Upper lobe of right lung (tissue), 1 donor: ENCODE data around the gene MYO7B. TPM values are rescaled to one million over a fixed set of nuclear protein-coding genes. Genes with fewer than 3 reads are reported as not detected.

Experiments used
- ATAC-seq: fragments of 200-7000 bp; cut with Tn5 transposase; one replicate; pipeline ENCODE4 v1.9.1; 2020; ENCODE audit warnings: mild to moderate bottlenecking, moderate library complexity
- DNase-seq: peaks from one replicate; pipeline ENCODE4 v3.0.0-alpha.2; 2020
- H3K27ac ChIP-seq: fragments of 200-600 bp; one replicate; pipeline ENCODE4 v1.8.0; 2022
- H3K27me3 ChIP-seq: fragments of 200-600 bp; one replicate; pipeline ENCODE4 v1.8.0; 2022; ENCODE audit warnings: mild to moderate bottlenecking
- H3K36me3 ChIP-seq: fragments of 200-600 bp; one replicate; pipeline ENCODE4 v1.8.0; 2022
- H3K4me1 ChIP-seq: fragments of 200-600 bp; one replicate; pipeline ENCODE4 v1.8.0; 2022
- H3K4me3 ChIP-seq: fragments of 200-600 bp; one replicate; pipeline ENCODE4 v1.8.0; 2022; ENCODE audit warnings: mild to moderate bottlenecking
- H3K9me3 ChIP-seq: fragments of 200-600 bp; one replicate; pipeline ENCODE4 v1.8.0; 2022
- CTCF ChIP-seq: fragments of 200-600 bp; IDR thresholded peaks from one replicate; pipeline ENCODE4 v1.8.0; 2022; ENCODE audit warnings: antibody characterized with exemption
- intact Hi-C: fragments of 100-400 bp; cut with DNase I; formaldehyde crosslinking; loops from one replicate; pipeline ENCODE4 v1.11.0; 2022
- long read RNA-seq: library from polyadenylated mRNA; unstranded; transcript quantifications from one replicate; pipeline ENCODE4 v2.0.0, GENCODE V29; 2021
- total RNA-seq: library from RNA; stranded (reverse); fragmentation: NEBNext Ultra II Directional; extraction: Animal tissue kit (Norgen Biotek cat#: 25700); gene quantifications from one replicate; pipeline ENCODE4 v1.2.1, GENCODE V29; 2021
- donor health status: DM: no; HTN: yes; CAD: no; lungs with severe emphysema.

Gene MYO7B
- total RNA-seq, result 2.2 TPM
- long read RNA-seq, partial matches to known transcripts, result 4 of 7 reads
- long read RNA-seq, other reads (novel, unspliced or antisense), result 3 of 7 reads

DNA sequence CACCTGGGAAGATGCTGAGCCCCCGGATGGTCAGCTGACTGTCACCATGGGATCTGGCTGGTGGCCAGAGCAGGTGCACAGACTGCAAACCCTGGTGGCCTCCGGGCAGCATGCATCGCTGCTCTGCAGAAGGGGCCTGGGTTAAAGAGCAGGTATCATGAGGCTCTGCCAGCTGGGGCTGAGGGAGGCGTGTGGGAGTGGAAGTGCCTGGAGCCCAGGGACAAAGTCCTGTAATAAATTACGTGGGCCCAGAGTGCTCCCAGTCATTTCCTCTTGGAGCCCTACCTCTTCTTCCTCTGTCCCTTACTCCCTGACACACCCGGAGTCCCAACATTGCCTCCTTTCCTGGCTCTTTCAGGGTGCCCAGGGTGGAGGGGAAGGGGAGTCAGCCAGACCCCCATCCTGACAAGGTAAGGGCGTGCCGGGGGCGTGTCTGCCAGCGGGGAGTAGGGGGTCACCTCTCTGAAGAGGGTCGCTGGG, at the start of gene MYO7B:
MYO7B (plus strand) TSS at position 262 of the 480 bp plus-strand sequence. CDS start 24,040 bp downstream, outside the sequence.
- no peak for DNase-seq
- ATAC-seq, result peak; percentile 13

DNA sequence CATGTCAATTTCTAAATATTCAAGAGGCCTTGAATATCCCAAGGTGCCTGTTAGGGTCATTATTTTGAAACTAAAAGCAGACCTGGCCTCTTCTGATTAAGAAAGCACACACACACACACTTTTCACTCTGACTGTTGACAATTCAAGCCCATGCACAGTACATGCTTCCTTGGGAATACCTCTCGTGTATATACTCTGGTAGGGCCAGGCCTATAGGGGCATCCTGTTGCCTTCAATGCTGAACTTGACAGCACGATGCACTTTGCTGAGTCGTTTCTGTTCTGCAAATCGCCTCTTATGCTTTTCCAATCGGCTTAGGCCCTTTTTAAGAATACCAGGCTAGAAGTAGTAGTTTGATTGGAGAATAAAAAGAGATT, 49.8 kb upstream of the MYO7B start:
- no peaks in the 10 kb centered on the region for H3K9me3 ChIP-seq
- TF ChIP-seq CTCF, result no peak
- peaks cover 96% of the 10 kb centered on the region for H3K36me3 ChIP-seq
- H3K27me3 ChIP-seq, result no peaks in the 10 kb centered on the region
- DNase-seq, result no peak
- no peak for ATAC-seq
- no peak overlapping the region for H3K27ac ChIP-seq
- H3K4me1 ChIP-seq, result no peaks in the 10 kb centered on the region
- intact Hi-C loops, result loop anchor here (10.0 kb wide), 1 partner anchor 161 kb away; no protein-coding TSS in a partner anchor
- no peak overlapping the region for H3K4me3 ChIP-seq

More for the DNA sequence above, at the start of gene MYO7B:
- TF ChIP-seq CTCF, result no peak
- intact Hi-C loops, result no loop called here
- H3K27ac ChIP-seq, result no peak within 1 kb of the TSS
- no peaks in the 10 kb centered on the region for H3K36me3 ChIP-seq
- H3K4me3 ChIP-seq, result no peak within 1 kb of the TSS
- no peaks in the 10 kb centered on the region for H3K9me3 ChIP-seq
- no peaks in the 10 kb centered on the region for H3K4me1 ChIP-seq
- H3K27me3 ChIP-seq, result no peaks in the 10 kb centered on the region

DNA sequence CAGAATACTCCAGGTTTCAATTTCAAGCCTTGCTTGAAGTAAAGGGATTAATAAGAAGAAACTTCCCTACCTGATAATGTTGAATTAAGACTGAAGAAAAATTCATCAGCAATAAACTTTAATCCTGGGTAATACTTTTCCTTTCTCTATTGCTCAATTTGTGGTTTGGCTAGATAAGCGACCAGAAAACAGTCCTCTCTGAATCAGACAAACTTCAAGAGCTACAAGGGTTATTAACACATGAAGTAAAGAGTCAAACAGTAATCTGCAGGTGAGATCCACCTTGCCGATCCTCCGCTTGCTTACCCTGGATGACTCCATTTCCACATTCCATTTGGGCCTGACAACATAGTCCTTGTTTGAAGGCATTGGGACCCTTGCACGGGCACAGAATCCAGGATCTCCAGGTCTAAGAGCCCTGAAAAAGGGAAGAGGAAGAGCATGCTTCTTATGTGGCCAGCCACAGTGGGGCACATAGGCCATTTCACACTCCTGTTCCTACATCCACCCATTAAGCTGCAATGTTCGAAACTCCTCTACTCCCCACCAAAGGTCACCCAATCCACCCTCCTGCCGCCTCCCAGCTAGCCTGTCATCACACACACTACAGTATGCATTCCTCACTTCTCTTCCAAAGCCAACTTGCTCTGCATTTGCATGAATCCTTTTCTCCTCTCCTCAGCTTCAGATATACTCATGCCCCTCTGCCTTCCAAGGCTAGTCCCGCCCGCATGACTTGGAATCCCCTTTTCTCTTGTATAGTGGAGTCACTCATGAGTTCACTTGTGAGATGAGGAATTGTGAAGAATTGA, 49.0 kb upstream of the MYO7B start:
- ATAC-seq (peak; percentile 72), DNase-seq (no peak)
- Histone ChIP-seq H3K4me3 (no peak overlapping the region), H3K27me3 (no peaks in the 10 kb centered on the region), H3K27ac (no peak overlapping the region), H3K4me1 (no peaks in the 10 kb centered on the region), H3K36me3 (peaks cover 96% of the 10 kb centered on the region), H3K9me3 (no peaks in the 10 kb centered on the region)
- intact Hi-C loops, result loop anchor here (10.0 kb wide), 1 partner anchor 162 kb away; no protein-coding TSS in a partner anchor
- no peak for TF ChIP-seq CTCF

- no peak for TF ChIP-seq CTCF
- Histone ChIP-seq H3K4me1 (no peaks in the 10 kb centered on the region), H3K4me3 (no peak overlapping the region), H3K9me3 (no peaks in the 10 kb centered on the region), H3K27me3 (no peaks in the 10 kb centered on the region), H3K27ac (no peak overlapping the region), H3K36me3 (peaks cover 100% of the 10 kb centered on the region)
- ATAC-seq (no peak), DNase-seq (no peak)
- intact Hi-C loops, result no loop called here
Observed at GRCh38 chr2:127490283-127490682, 45.2 kb upstream of the MYO7B start.

- no peak for ATAC-seq
- Histone ChIP-seq H3K9me3 (no peaks in the 10 kb centered on the region), H3K4me1 (no peaks in the 10 kb centered on the region), H3K4me3 (no peak overlapping the region), H3K36me3 (peaks cover 94% of the 10 kb centered on the region), H3K27ac (no peak overlapping the region), H3K27me3 (no peaks in the 10 kb centered on the region)
- TF ChIP-seq CTCF, result no peak
- no peak for DNase-seq
- intact Hi-C loops, result no loop called here
Observed at GRCh38 chr2:127498386-127498785, 37.1 kb upstream of the MYO7B start.
